ENCODE measurements around the gene C20orf141.

GRCh38 chr20:2795451-2795850 lies 19.3 kb upstream of the C20orf141 start:
- no peak for TF ChIP-seq CTCF (IDR thresholded peaks at IDR 0.05)
- TF ChIP-seq POLR2A (IDR thresholded peaks at IDR 0.05), result no peak
- TF ChIP-seq POLR2AphosphoS5 (IDR thresholded peaks at IDR 0.05; ENCODE audit: insufficient read depth in 1 of 2, low read depth in 1 of 2), result no peak
